HuH-7.5 (cell line): ENCODE results near the gene CHMP1A.
"Not testable (repeated sequence)": the region's sequence is repeated elsewhere in the genome, so short reads cannot be mapped to it uniquely, and the experiment has no call there.

ENCODE experiments used
- DNase-seq: peaks from one replicate; pipeline ENCODE4 v3.0.0; 2011; ENCODE audit warnings: low spot score

CHMP1A gene

GRCh38 chr16:89657442-89658220 lies at the start of gene CHMP1A, which contains the start of gene SPATA33:
Gene CHMP1A, minus strand, starts transcription at chr16:89657708. Its CDS starts 120 bp downstream, at chr16:89657588.
Gene SPATA33, plus strand, starts transcription at chr16:89657836. Its CDS starts 76 bp downstream, at chr16:89657912.
- DNase-seq: peak; percentile 99

GRCh38 chr16:89706518-89707260 lies 49.2 kb upstream of the CHMP1A start:
- DNase-seq: peak; percentile 31

- no peak for DNase-seq
These were observed 47.5 kb upstream of the CHMP1A start for GRCh38 chr16:89705006-89705405.

DNA sequence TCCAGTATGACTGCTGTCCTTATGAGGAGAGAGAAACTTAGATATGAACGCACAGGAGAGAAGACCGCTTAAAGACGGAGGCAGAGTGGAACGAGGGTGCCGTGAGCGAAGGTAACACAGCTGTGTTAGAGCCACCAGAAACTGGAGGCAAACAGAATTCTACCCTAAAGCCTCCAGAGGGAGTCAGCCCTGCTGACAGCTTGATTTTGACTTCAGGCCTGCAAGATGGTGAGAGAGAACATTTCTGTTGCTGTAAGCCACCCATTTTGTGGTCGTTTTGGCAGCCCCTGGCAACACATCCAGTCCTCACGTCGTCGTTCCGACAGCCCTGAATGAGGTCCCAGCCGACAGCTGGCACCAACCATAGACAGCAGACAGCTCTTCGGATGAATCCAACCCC lies 46.8 kb upstream of the CHMP1A start:
- DNase-seq: no peak

DNA sequence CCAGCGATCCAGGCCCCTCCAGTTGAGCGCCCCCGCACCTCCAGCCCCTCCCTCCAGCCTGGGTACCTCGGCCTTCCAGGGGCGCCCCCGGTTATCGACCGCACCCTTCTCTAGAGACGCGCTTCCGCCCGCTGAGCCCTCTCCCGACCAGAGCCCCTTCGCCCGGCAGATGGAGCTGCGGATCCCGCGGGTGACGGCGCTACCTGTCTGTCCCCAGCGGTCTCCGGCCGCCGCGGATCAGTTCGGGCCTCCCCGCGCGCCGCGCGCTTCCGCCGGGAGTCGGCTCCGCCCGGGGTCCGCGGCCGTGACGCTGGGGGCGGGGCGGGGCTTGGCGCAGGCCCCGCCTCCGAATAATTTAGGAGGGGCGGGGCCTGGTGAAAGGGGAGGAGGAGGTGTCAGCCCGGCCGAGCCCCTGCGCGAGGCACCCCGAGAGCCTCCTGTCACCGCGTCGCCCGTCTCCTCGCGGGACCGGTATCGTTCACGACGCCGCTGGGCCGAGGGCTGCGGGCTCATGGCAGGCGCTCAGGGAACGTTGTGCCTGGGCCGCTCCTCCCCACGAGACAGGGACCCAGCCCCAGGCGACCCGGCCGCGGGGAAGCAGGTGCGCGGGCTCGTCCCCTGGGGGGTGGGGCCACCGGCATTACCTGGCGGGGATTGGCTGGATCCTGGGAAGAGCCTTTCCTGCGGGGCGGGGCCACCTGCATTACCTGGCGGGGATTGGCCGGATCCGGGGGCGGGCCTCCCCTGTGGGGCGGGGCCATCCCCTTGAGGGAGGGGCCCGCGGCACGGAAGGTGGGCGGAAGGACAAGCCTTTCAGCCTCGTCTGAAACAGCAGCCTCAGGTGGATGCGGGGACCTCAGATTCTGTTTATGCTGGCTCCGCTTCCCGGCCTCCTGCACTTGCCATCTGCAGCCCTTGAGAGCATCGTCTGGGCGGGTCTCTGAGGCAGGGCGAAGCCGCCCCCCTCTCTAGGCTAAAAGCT lies 44.2 kb upstream of the CHMP1A start, which contains the start of gene SPATA2L:
SPATA2L (minus strand) TSS at position 281 of the 982 bp plus-strand sequence. CDS start 473 bp downstream, outside the sequence.
- DNase-seq: peak; percentile 99

GRCh38 chr16:89700649-89701424 lies 43.3 kb upstream of the CHMP1A start:
- peak; percentile 86 for DNase-seq

DNA sequence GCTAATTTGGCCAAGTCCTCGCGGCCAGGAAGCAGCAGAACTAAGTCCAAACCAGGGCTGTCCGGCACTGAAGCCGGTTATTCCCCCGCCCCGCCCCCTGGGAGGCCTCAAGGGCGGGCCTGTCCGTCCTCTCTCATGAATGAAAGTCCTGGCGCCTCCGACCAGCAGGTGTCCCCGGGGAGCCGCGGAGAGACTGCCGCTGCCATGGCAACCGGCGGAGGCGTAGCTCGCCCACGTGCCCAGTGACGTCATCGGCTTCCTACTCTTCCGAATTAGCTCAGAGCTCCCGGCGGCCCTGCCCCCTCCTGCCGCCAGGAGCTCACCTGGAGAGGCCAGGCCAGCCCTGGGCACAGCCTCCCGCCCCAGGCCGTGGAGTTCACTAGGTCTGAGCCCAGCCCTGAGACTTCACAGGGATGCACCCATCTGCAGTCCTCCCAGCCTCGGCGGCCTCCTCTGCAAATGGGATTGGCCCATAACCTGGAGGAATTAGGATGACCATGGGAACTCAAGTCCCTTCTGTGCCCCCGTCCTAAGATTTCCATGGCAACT lies 42.7 kb upstream of the CHMP1A start:
- DNase-seq: peak; percentile 99

- DNase-seq: not testable (repeated sequence)
These were observed 42.2 kb upstream of the CHMP1A start for GRCh38 chr16:89699629-89700099.

DNA sequence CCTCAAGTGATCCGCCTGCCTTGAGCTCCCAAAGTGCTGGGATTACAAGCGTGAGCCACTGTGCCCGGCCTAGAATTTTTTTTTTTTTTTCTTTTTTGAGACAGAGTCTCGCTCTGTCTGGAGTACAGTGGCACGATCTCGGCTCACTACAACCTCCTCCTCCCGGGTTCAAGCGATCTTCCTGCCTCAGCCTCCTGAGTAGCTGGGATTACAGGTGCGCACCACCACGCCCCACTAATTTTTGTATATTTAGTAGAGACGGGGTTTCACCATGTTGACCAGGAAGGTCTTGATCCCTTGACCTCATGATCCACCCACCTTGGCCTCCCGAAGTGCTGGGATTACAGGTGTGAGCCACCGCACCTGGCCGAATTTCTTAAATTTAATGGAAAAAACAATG lies 41.2 kb upstream of the CHMP1A start:
- DNase-seq: not testable (repeated sequence)

DNA sequence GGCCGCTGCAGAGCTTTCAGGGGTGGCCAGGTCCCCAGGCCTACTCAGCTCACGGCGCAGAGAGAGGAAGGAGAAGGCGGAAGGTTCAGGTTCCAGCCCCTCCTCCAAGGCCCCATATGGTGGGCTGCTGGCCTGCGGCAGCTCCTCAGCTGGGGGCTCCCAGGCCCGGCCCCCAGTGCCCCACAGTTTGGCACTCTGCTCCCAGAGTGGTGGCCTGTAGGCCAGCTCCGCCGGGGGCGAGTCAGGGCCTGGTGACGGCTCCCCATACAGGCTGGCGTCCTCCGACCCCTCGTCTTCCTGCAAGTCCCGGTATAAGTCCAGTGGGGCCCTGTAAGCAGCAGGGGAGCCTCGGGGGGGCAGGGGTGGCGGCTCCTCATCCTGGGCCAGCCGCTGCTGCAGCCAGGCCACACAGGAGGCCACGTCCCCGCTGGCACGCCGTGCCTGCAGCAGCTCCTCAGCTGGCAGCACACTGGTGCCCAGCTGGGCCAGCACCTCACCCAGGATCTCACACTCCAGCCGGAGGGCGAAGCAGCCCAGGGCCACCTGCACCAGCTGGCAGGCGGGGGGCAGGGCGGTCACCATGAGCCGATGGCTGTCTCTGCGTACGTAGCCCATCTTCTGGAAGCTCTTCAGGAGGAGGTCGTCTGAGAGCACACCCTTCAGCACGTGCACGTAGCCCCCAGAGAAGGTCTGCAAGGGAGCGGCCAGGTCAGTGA lies 40.3 kb upstream of the CHMP1A start:
- no peak for DNase-seq

DNA sequence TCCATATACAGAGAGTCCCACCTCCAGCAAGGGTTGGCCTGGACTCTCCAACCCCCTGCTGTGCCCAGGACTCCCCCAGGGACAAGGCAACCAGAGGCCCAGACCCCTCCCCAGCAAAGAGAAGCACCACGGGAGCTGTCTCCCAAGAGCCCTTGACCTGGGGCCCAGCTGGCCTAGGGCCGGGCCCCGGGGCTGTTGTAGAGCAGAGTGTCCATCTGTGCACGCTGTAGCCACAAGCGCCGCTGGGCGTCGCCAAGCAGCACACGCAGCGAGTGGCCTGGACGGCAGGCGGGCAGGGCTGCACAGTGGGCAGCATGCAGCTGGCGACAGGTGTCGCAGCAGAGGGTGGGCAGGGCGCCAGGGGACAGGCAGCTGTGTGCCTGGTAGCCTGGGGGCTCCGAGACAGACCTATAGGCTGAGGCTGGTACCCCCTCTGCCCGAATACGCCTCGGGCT lies 39.7 kb upstream of the CHMP1A start:
- peak; percentile 31 for DNase-seq

DNA sequence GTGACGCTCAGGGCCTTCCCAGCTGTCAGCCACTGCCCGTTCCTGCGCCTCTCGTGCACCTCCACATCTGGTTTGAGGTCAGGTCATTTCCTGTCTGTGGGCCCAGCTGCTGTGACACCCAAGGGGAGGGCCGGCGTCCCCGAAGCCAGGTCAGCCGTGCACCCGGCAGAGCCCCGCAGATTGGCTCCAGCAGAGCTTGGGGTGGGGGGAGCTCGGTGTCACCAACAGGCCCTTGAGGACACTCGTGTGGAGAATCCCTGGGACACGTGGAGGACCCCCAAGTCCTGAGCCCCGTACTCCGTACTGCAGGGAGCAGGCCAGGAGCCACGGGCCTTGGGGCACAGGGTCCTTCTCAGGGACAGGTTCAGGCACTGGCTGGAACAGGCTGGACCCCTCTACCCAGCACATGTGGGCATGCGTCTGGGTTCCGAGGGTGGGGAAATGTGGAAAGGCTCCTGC lies 39.2 kb upstream of the CHMP1A start:
- peak; percentile 39 for DNase-seq

DNA sequence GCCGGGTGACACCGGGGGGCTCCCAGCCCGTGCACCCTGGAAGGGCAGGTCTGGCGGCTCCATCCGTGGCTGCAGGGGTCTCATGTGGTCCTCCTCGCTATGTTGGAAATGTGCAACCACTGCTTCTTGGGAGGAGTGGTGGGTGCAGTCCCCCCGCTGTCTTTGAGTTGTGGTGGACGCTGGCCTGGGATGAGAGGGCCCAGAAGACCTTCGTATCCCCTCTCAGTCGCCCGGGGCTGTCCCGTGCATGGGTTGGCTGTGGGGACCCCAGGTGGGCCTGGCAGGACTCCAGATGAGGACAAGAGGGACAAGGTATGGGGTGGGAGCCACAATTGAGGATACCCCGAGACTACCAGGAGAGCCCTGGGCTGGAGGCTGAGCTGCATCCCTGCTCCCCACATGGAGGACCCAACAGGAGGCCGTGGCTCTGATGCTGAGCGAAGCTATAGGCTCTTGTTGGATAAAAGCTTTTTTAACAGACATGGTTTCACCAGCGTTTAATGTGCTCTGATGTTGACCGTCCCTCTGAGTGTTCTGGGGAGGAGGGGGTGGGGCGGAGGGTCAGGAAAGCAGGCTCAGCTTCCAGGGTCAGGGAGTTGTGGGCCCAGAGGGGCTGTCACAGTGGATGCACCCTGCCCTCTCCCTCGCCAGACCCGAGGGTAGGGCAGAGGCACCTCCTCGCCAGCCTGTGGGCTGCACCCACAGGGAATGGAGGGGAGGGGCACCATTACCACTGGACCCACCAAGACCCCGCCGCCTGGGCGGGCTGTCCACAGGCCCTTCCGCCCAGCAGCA lies 38.6 kb upstream of the CHMP1A start:
- peak; percentile 54 for DNase-seq

DNA sequence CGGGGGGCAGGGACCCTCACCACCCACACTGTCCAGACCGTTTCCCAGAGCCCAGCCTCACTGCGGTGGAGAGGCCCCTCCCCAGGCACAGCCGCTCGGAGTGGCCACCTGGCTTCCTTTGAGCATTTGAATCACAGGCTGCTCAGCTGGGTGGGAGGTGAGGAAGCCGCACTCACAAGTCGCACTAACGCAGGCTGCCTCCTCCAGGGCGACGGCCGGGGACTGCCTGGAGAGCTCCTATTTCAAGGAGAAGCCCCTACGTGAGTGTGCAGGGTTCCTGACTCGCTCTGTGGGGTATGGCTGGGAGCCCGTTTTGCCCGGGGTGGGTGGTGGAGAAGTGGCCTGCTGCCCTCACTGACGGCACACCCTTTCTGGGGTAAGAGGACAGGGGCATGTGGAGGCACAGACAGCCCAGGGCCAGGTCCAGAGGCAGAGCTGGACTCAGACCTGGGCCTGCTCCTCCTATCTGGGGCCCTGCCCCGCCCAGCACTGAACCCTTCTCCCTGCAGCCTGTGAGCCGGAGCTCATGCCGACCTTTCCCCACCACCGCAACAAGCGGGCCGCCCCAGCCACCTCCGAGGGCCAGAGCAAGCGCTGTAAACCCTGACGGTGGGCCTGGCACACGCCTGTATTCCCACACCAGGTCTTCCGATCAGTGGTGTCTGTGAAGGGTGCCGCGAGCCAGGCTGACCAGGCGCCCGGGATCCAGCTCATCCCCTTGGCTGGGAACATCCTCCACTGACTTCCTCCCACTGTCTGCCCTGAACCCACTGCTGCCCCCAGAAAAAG lies 37.8 kb upstream of the CHMP1A start:
- DNase-seq: peak; percentile 38

- not testable (repeated sequence) for DNase-seq
These were observed 37.2 kb upstream of the CHMP1A start for GRCh38 chr16:89694784-89695085.

GRCh38 chr16:89693931-89694783 lies 36.6 kb upstream of the CHMP1A start:
- DNase-seq: peak; percentile 35

GRCh38 chr16:89693289-89693731 lies 35.8 kb upstream of the CHMP1A start:
- DNase-seq: no peak
